Measurements from ENCODE around the gene MORN3. TPM values are rescaled to one million over a fixed set of nuclear protein-coding genes. Genes with fewer than 3 reads are reported as not detected.

The MORN3 gene
- polyA plus RNA-seq, 1 donor (not counting 4 experiments of a cell fraction or from before 2014, with no cell fraction given), result 0.30 TPM

- Histone ChIP-seq H3K27me3 (ENCODE audit: control insufficient read depth, extremely low read depth, insufficient read depth, low read length) (no peaks in the 10 kb centered on the region), H3K4me2 (ENCODE audit: control insufficient read depth, extremely low read depth, insufficient read depth, low read depth, low read length) (no peak overlapping the region), H3K9me3 (ENCODE audit: control insufficient read depth, low read depth, low read length) (no peaks in the 10 kb centered on the region), H3K79me2 (ENCODE audit: control insufficient read depth, insufficient read depth, low read length) (no peaks in the 10 kb centered on the region), H3K4me3 (ENCODE audit: control insufficient read depth in 2 of 3, extremely low read depth in 1 of 3, insufficient read depth in 2 of 3, low read depth in 1 of 3, low read length in 3 of 3) (no peak overlapping the region), H3K9ac (ENCODE audit: control insufficient read depth, extremely low read depth, insufficient read depth, low read length) (no peak overlapping the region), H3K36me3 (ENCODE audit: control insufficient read depth in 2 of 2, extremely low read depth in 1 of 2, insufficient read depth in 2 of 2, low read length in 2 of 2) (no peaks in the 10 kb centered on the region), H3K4me1 (ENCODE audit: control insufficient read depth, extremely low read depth, insufficient read depth, low read length) (peaks cover 2% of the 10 kb centered on the region), H2AFZ (ENCODE audit: control insufficient read depth, low read length) (no peak overlapping the region), H3K9me1 (ENCODE audit: control insufficient read depth, extremely low read depth, insufficient read depth, low read length) (no peaks in the 10 kb centered on the region), H3K27ac (ENCODE audit: control insufficient read depth, insufficient read depth, low read length) (no peak overlapping the region), H4K20me1 (ENCODE audit: control insufficient read depth, extremely low read depth, insufficient read depth, low read length) (no peaks in the 10 kb centered on the region)
- dilution Hi-C loops (cut with MboI; ENCODE audit: extremely low pct_ligation_motif_present, low sequenced_read_pairs), result no loop called here
- FAIRE-seq (no peak), DNase-seq (ENCODE audit: low read depth, low spot score) (no peak)
- TF ChIP-seq EZH2 (IDR thresholded peaks at IDR 0.05; ENCODE audit: low read length), result no peak
- TF ChIP-seq CTCF (optimal IDR thresholded peaks at IDR 0.05 in 1 of 3, IDR thresholded peaks at IDR 0.05 in 1 of 3, conservative IDR thresholded peaks at IDR 0.05 in 1 of 3; ENCODE audit: extremely low read depth in 1 of 3, insufficient read depth in 2 of 3, low read length in 3 of 3), result no peak
These were observed 66.7 kb downstream of the MORN3 start for GRCh38 chr12:121602766-121603165.

- FAIRE-seq, result no peak
- Histone ChIP-seq H3K9me1 (ENCODE audit: control insufficient read depth, extremely low read depth, insufficient read depth, low read length) (no peaks in the 10 kb centered on the region), H3K9ac (ENCODE audit: control insufficient read depth, extremely low read depth, insufficient read depth, low read length) (no peak overlapping the region), H3K4me3 (ENCODE audit: control insufficient read depth in 2 of 3, extremely low read depth in 1 of 3, insufficient read depth in 2 of 3, low read depth in 1 of 3, low read length in 3 of 3) (no peak overlapping the region), H3K27ac (ENCODE audit: control insufficient read depth, insufficient read depth, low read length) (no peak overlapping the region), H3K9me3 (ENCODE audit: control insufficient read depth, low read depth, low read length) (no peaks in the 10 kb centered on the region), H3K27me3 (ENCODE audit: control insufficient read depth, extremely low read depth, insufficient read depth, low read length) (no peaks in the 10 kb centered on the region), H3K4me2 (ENCODE audit: control insufficient read depth, extremely low read depth, insufficient read depth, low read depth, low read length) (no peak overlapping the region), H4K20me1 (ENCODE audit: control insufficient read depth, extremely low read depth, insufficient read depth, low read length) (no peaks in the 10 kb centered on the region), H3K4me1 (ENCODE audit: control insufficient read depth, extremely low read depth, insufficient read depth, low read length) (peaks cover 2% of the 10 kb centered on the region), H2AFZ (ENCODE audit: control insufficient read depth, low read length) (no peak overlapping the region), H3K36me3 (ENCODE audit: control insufficient read depth in 2 of 2, extremely low read depth in 1 of 2, insufficient read depth in 2 of 2, low read length in 2 of 2) (no peaks in the 10 kb centered on the region), H3K79me2 (ENCODE audit: control insufficient read depth, insufficient read depth, low read length) (no peaks in the 10 kb centered on the region)
- dilution Hi-C loops (cut with MboI; ENCODE audit: extremely low pct_ligation_motif_present, low sequenced_read_pairs), result no loop called here
- DNase-seq (ENCODE audit: low read depth, low spot score), result no peak
- TF ChIP-seq CTCF (optimal IDR thresholded peaks at IDR 0.05 in 1 of 3, IDR thresholded peaks at IDR 0.05 in 1 of 3, conservative IDR thresholded peaks at IDR 0.05 in 1 of 3; ENCODE audit: extremely low read depth in 1 of 3, insufficient read depth in 2 of 3, low read length in 3 of 3) (no peak), EZH2 (IDR thresholded peaks at IDR 0.05; ENCODE audit: low read length) (no peak)
These were observed 68.6 kb downstream of the MORN3 start for GRCh38 chr12:121600702-121601336.

Small RNA genes lying within 50 kb of the gene (small RNA-seq; reads per million reads assigned to genes)
- gene RNU6-1004P (ENCODE audit: insufficient read length in 3 of 3, low read depth in 3 of 3, low replicate concordance in 1 of 3), result 0 reads per million in 3 experiments

Other genes with a start within 250 kb of the MORN3 start
- gene KDM2B, start 88.6 kb downstream of the MORN3 start, polyA plus RNA-seq, result 10.0 to 13.9 TPM (median 10.3 TPM) in 3 replicates
- gene ORAI1, start 43.1 kb downstream of the MORN3 start, polyA plus RNA-seq, result 17.1 to 29.4 TPM (median 26.4 TPM) in 3 replicates
- 6.9 to 10.5 TPM (median 10.0 TPM) in 3 replicates for gene TMEM120B, start 43.1 kb upstream of the MORN3 start, polyA plus RNA-seq
- 2.8 to 4.3 TPM (median 4.1 TPM) in 3 replicates for gene RHOF, start 124.0 kb upstream of the MORN3 start, polyA plus RNA-seq
- gene SETD1B, start 134.4 kb upstream of the MORN3 start, polyA plus RNA-seq, result 0.71 to 1.2 TPM (median 0.72 TPM) in 3 replicates
- gene HPD, start 189.2 kb upstream of the MORN3 start, polyA plus RNA-seq, result not detected in 3 replicates
- gene PSMD9, start 219.1 kb upstream of the MORN3 start, polyA plus RNA-seq, result 84.8 to 95.4 TPM (median 90.5 TPM) in 3 replicates
- 69.9 to 74.2 TPM (median 70.7 TPM) in 3 replicates for gene CFAP251, start 248.9 kb upstream of the MORN3 start, polyA plus RNA-seq

Data from keratinocyte (primary cell).